ENCODE measurements around the gene ATRNL1.
"Not testable (repeated sequence)": the region's sequence is repeated elsewhere in the genome, so short reads cannot be mapped to it uniquely, and the experiment has no call there.

Gene ATRNL1

GRCh38 chr10:115427611-115428010 lies 334.4 kb downstream of the ATRNL1 start:
- DNase-seq: no peak

GRCh38 chr10:115432188-115432819 lies 339.1 kb downstream of the ATRNL1 start:
- peak; percentile 1 to 18 for DNase-seq

GRCh38 chr10:115436999-115437398 lies 343.8 kb downstream of the ATRNL1 start:
- DNase-seq: no peak

GRCh38 chr10:115441907-115442545 lies 348.9 kb downstream of the ATRNL1 start:
- no peak for DNase-seq

- DNase-seq: no peak
These were observed 363.6 kb downstream of the ATRNL1 start for GRCh38 chr10:115456812-115457211.

- DNase-seq: no peak
These were observed 390.1 kb downstream of the ATRNL1 start for GRCh38 chr10:115483294-115483693.

- no peak for DNase-seq
These were observed 398.5 kb downstream of the ATRNL1 start for GRCh38 chr10:115491526-115492140.

- DNase-seq: no peak
These were observed 410.4 kb downstream of the ATRNL1 start for GRCh38 chr10:115503546-115503945.

- DNase-seq: no peak
These were observed 421.7 kb downstream of the ATRNL1 start for GRCh38 chr10:115514895-115515294.

- no peak for DNase-seq
These were observed 432.0 kb downstream of the ATRNL1 start for GRCh38 chr10:115525141-115525540.

- not testable (repeated sequence) for DNase-seq
These were observed 434.5 kb downstream of the ATRNL1 start for GRCh38 chr10:115527682-115528081.

- not testable (repeated sequence) for DNase-seq
These were observed 443.2 kb downstream of the ATRNL1 start for GRCh38 chr10:115536401-115536800.

GRCh38 chr10:115539142-115539762 lies 446.1 kb downstream of the ATRNL1 start:
- no peak for DNase-seq

GRCh38 chr10:115555887-115556402 lies 462.8 kb downstream of the ATRNL1 start:
- no peak for DNase-seq

GRCh38 chr10:115558252-115558651 lies 465.1 kb downstream of the ATRNL1 start:
- no peak for DNase-seq

GRCh38 chr10:115566867-115567266 lies 473.7 kb downstream of the ATRNL1 start:
- no peak for DNase-seq

- DNase-seq: peak in 1 of 2 experiments; percentile 0
These were observed 479.7 kb downstream of the ATRNL1 start for GRCh38 chr10:115572740-115573455.

GRCh38 chr10:115580239-115580638 lies 487.1 kb downstream of the ATRNL1 start:
- no peak for DNase-seq

GRCh38 chr10:115593060-115593459 lies 499.9 kb downstream of the ATRNL1 start:
- no peak for DNase-seq

GRCh38 chr10:115604627-115605026 lies 511.5 kb downstream of the ATRNL1 start:
- DNase-seq: no peak

- DNase-seq: no peak
These were observed 512.9 kb downstream of the ATRNL1 start for GRCh38 chr10:115606086-115606485.

- peak in 1 of 2 experiments; percentile 2 for DNase-seq
These were observed 513.6 kb downstream of the ATRNL1 start for GRCh38 chr10:115606741-115607140.

- DNase-seq: peak in 1 of 2 experiments; percentile 10
These were observed 531.3 kb downstream of the ATRNL1 start for GRCh38 chr10:115624448-115624847.
